Thyroid gland (tissue), 4 donors: ENCODE results near the gene CDH4.

Experiments used
- CTCF ChIP-seq, 6 experiments: fragments of 200-600 bp in 3 of 6; fragments of 450-650 bp in 3 of 6; sonication (generic) in 3 of 6; IDR thresholded peaks; one replicate each; pipeline ENCODE4 v1.5.1; 2016 to 2019; ENCODE audit warnings: antibody characterized with exemption in 6 of 6, mild to moderate bottlenecking in 2 of 6, inconsistent platforms in 1 of 6, moderate library complexity in 1 of 6
- POLR2A ChIP-seq, 2 donors: fragments of 450-650 bp; IDR thresholded peaks; one replicate each; pipeline ENCODE4 v1.6.1; 2017; ENCODE audit warnings: antibody characterized with exemption in 2 of 2, mild to moderate bottlenecking in 2 of 2, moderate library complexity in 1 of 2

DNA sequence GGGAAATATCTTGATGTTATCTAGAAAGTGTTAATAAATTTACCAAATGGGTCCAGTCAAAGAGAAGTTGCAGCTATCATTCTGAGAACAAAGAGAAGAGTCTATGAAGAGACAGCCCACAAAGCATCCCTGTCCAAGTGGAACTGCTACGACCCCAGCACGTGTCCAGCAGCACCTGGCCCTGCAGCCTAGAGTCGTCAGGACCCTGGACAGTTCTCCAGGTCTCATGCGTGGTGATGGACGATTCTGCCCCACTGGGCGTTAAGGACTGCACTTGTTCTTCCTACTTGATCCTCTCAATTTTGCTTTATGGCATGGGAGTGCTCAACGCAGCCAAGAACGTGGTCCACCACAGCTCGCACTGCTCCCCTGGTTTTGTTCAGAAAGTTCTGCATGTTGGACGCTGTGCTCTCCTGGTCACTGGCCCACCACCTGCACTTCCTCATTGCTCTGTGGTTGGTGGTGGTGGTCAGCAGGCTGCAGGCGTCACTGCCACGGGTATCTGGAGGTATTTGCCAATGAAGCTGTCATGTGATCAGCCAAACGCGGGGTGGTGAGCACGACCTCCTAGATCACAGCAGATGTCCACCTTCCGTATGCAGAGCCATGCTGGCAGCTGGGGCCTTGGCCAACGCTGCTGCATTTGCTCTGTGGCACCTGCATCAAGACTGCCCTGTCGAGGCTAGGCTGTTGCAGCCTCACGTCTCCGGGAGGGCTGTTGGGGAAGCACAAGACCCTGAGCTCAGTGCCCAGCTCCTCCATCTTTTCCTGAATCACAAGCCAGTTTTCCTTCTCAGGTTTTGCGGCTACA lies 356.4 kb downstream of the CDH4 start:
- no peak for TF ChIP-seq POLR2A (IDR thresholded peaks at IDR 0.05)
- no peak for TF ChIP-seq CTCF (IDR thresholded peaks at IDR 0.05)
